ENCODE measurements around the gene CMTM1.
A peak's percentile ranks its signal among the peaks of the same experiment; 100 is the strongest.
"Not testable (repeated sequence)": the region's sequence is repeated elsewhere in the genome, so short reads cannot be mapped to it uniquely, and the experiment has no call there.

CMTM1 gene

GRCh38 chr16:66563574-66564334 is 2.5 kb upstream of the CMTM1 start:
- H3K27ac ChIP-seq (ENCODE audit: low read depth, low read length) = no peak overlapping the region

GRCh38 chr16:66567270-66567669 is 1.0 kb downstream of the CMTM1 start:
- Histone ChIP-seq H3K36me3 (ENCODE audit: insufficient read depth, low read length) (peaks cover 16% of the 10 kb centered on the region), H3K27ac (ENCODE audit: low read depth, low read length) (peak overlapping the region; percentile 60; the same call in 1 of the 2 replicates), H3K4me1 (ENCODE audit: control insufficient read depth, insufficient read depth, low read length, unreplicated experiment) (peaks cover 28% of the 10 kb centered on the region), H3K79me2 (ENCODE audit: control insufficient read depth, insufficient read depth, low read length, unreplicated experiment) (peaks cover 13% of the 10 kb centered on the region)
- not testable (repeated sequence) for H3K27me3 ChIP-seq (ENCODE audit: insufficient read depth, low read length); H2AFZ ChIP-seq (ENCODE audit: low read length, unreplicated experiment); H3K4me3 ChIP-seq (ENCODE audit: low read depth, low read length)

More at GRCh38 chr16:66563574-66564334, 2.5 kb upstream of the CMTM1 start:
- Histone ChIP-seq H3K79me2 (ENCODE audit: control insufficient read depth, insufficient read depth, low read length, unreplicated experiment) (peaks cover 35% of the 10 kb centered on the region), H3K4me1 (ENCODE audit: control insufficient read depth, insufficient read depth, low read length, unreplicated experiment) (peaks cover 7% of the 10 kb centered on the region), H3K36me3 (ENCODE audit: insufficient read depth, low read length) (peaks cover 10% of the 10 kb centered on the region; the same call in 1 of the 2 replicates), H2AFZ (ENCODE audit: low read length, unreplicated experiment) (no peak overlapping the region), H3K27me3 (ENCODE audit: insufficient read depth, low read length) (no peaks in the 10 kb centered on the region), H3K4me3 (ENCODE audit: low read depth, low read length) (no peak overlapping the region)

- Histone ChIP-seq H3K4me3 (ENCODE audit: low read depth, low read length) (no peak overlapping the region), H3K4me1 (ENCODE audit: control insufficient read depth, insufficient read depth, low read length, unreplicated experiment) (peaks cover 28% of the 10 kb centered on the region), H3K36me3 (ENCODE audit: insufficient read depth, low read length) (peaks cover 16% of the 10 kb centered on the region), H3K27me3 (ENCODE audit: insufficient read depth, low read length) (no peaks in the 10 kb centered on the region), H3K27ac (ENCODE audit: low read depth, low read length) (peak overlapping the region; percentile 60), H2AFZ (ENCODE audit: low read length, unreplicated experiment) (no peak overlapping the region), H3K79me2 (ENCODE audit: control insufficient read depth, insufficient read depth, low read length, unreplicated experiment) (peaks cover 6% of the 10 kb centered on the region)
These were observed 2.1 kb downstream of the CMTM1 start for GRCh38 chr16:66568355-66568754.

- H2AFZ ChIP-seq (ENCODE audit: low read length, unreplicated experiment) = no peak overlapping the region
- no peaks in the 10 kb centered on the region for H3K27me3 ChIP-seq (ENCODE audit: insufficient read depth, low read length)
- H3K4me3 ChIP-seq (ENCODE audit: low read depth, low read length) = peak overlapping the region; percentile 34
- H3K27ac ChIP-seq (ENCODE audit: low read depth, low read length) = peak overlapping the region; percentile 60
- peaks cover 13% of the 10 kb centered on the region for H3K36me3 ChIP-seq (ENCODE audit: insufficient read depth, low read length)
- H3K4me1 ChIP-seq (ENCODE audit: control insufficient read depth, insufficient read depth, low read length, unreplicated experiment) = peaks cover 28% of the 10 kb centered on the region
- H3K79me2 ChIP-seq (ENCODE audit: control insufficient read depth, insufficient read depth, low read length, unreplicated experiment) = no peaks in the 10 kb centered on the region
These were observed 2.9 kb downstream of the CMTM1 start for GRCh38 chr16:66569131-66569530.

GRCh38 chr16:66569827-66570405 is 3.7 kb downstream of the CMTM1 start:
- Histone ChIP-seq H3K27ac (ENCODE audit: low read depth, low read length) (peak overlapping the region; percentile 60), H3K4me1 (ENCODE audit: control insufficient read depth, insufficient read depth, low read length, unreplicated experiment) (peaks cover 28% of the 10 kb centered on the region), H3K79me2 (ENCODE audit: control insufficient read depth, insufficient read depth, low read length, unreplicated experiment) (no peaks in the 10 kb centered on the region), H2AFZ (ENCODE audit: low read length, unreplicated experiment) (no peak overlapping the region), H3K36me3 (ENCODE audit: insufficient read depth, low read length) (peaks cover 9% of the 10 kb centered on the region), H3K4me3 (ENCODE audit: low read depth, low read length) (no peak overlapping the region; the same call in 1 of the 2 replicates), H3K27me3 (ENCODE audit: insufficient read depth, low read length) (no peaks in the 10 kb centered on the region)

GRCh38 chr16:66572356-66572755 is 6.1 kb downstream of the CMTM1 start:
- peaks cover 9% of the 10 kb centered on the region; the same call in 1 of the 2 replicates for H3K36me3 ChIP-seq (ENCODE audit: insufficient read depth, low read length)
- H3K27me3 ChIP-seq (ENCODE audit: insufficient read depth, low read length) = no peaks in the 10 kb centered on the region
- no peak overlapping the region for H3K27ac ChIP-seq (ENCODE audit: low read depth, low read length)
- no peaks in the 10 kb centered on the region for H3K79me2 ChIP-seq (ENCODE audit: control insufficient read depth, insufficient read depth, low read length, unreplicated experiment)
- H3K4me1 ChIP-seq (ENCODE audit: control insufficient read depth, insufficient read depth, low read length, unreplicated experiment) = peaks cover 28% of the 10 kb centered on the region
- no peak overlapping the region for H3K4me3 ChIP-seq (ENCODE audit: low read depth, low read length)
- H2AFZ ChIP-seq (ENCODE audit: low read length, unreplicated experiment) = no peak overlapping the region

GRCh38 chr16:66574081-66574480 is 7.8 kb downstream of the CMTM1 start:
- Histone ChIP-seq H3K27ac (ENCODE audit: low read depth, low read length) (no peak overlapping the region), H3K4me3 (ENCODE audit: low read depth, low read length) (no peak overlapping the region), H3K27me3 (ENCODE audit: insufficient read depth, low read length) (no peaks in the 10 kb centered on the region), H2AFZ (ENCODE audit: low read length, unreplicated experiment) (no peak overlapping the region), H3K79me2 (ENCODE audit: control insufficient read depth, insufficient read depth, low read length, unreplicated experiment) (no peaks in the 10 kb centered on the region), H3K4me1 (ENCODE audit: control insufficient read depth, insufficient read depth, low read length, unreplicated experiment) (peaks cover 18% of the 10 kb centered on the region), H3K36me3 (ENCODE audit: insufficient read depth, low read length) (peaks cover 9% of the 10 kb centered on the region; the same call in 1 of the 2 replicates)

GRCh38 chr16:66574531-66574930 is 8.3 kb downstream of the CMTM1 start:
- H3K79me2 ChIP-seq (ENCODE audit: control insufficient read depth, insufficient read depth, low read length, unreplicated experiment) = no peaks in the 10 kb centered on the region
- no peak overlapping the region for H2AFZ ChIP-seq (ENCODE audit: low read length, unreplicated experiment)
- peaks cover 13% of the 10 kb centered on the region for H3K4me1 ChIP-seq (ENCODE audit: control insufficient read depth, insufficient read depth, low read length, unreplicated experiment)
- no peak overlapping the region for H3K27ac ChIP-seq (ENCODE audit: low read depth, low read length)
- no peak overlapping the region for H3K4me3 ChIP-seq (ENCODE audit: low read depth, low read length)
- no peaks in the 10 kb centered on the region for H3K27me3 ChIP-seq (ENCODE audit: insufficient read depth, low read length)
- H3K36me3 ChIP-seq (ENCODE audit: insufficient read depth, low read length) = peaks cover 9% of the 10 kb centered on the region; the same call in 1 of the 2 replicates

GRCh38 chr16:66575060-66575459 is 8.8 kb downstream of the CMTM1 start:
- Histone ChIP-seq H3K36me3 (ENCODE audit: insufficient read depth, low read length) (peaks cover 9% of the 10 kb centered on the region; the same call in 1 of the 2 replicates), H3K27ac (ENCODE audit: low read depth, low read length) (no peak overlapping the region), H3K4me3 (ENCODE audit: low read depth, low read length) (no peak overlapping the region), H2AFZ (ENCODE audit: low read length, unreplicated experiment) (no peak overlapping the region), H3K4me1 (ENCODE audit: control insufficient read depth, insufficient read depth, low read length, unreplicated experiment) (peaks cover 9% of the 10 kb centered on the region), H3K27me3 (ENCODE audit: insufficient read depth, low read length) (no peaks in the 10 kb centered on the region), H3K79me2 (ENCODE audit: control insufficient read depth, insufficient read depth, low read length, unreplicated experiment) (no peaks in the 10 kb centered on the region)

GRCh38 chr16:66576296-66576695 is 10.1 kb downstream of the CMTM1 start:
- Histone ChIP-seq H3K27me3 (ENCODE audit: insufficient read depth, low read length) (no peaks in the 10 kb centered on the region), H3K79me2 (ENCODE audit: control insufficient read depth, insufficient read depth, low read length, unreplicated experiment) (no peaks in the 10 kb centered on the region), H3K4me1 (ENCODE audit: control insufficient read depth, insufficient read depth, low read length, unreplicated experiment) (peaks cover 13% of the 10 kb centered on the region), H3K27ac (ENCODE audit: low read depth, low read length) (no peak overlapping the region), H2AFZ (ENCODE audit: low read length, unreplicated experiment) (no peak overlapping the region), H3K4me3 (ENCODE audit: low read depth, low read length) (no peak overlapping the region), H3K36me3 (ENCODE audit: insufficient read depth, low read length) (peaks cover 3% of the 10 kb centered on the region; the same call in 1 of the 2 replicates)
